ENCODE measurements around the gene LHB.
"Not testable (repeated sequence)": the region's sequence is repeated elsewhere in the genome, so short reads cannot be mapped to it uniquely, and the experiment has no call there.

Gene LHB

GRCh38 chr19:49017041-49017665 is at the start of gene LHB:
Gene LHB, minus strand, starts transcription at chr19:49017091. Its CDS starts 10 bp downstream, at chr19:49017081.
- Histone ChIP-seq H3K4me1 (ENCODE audit: insufficient read depth, low read length) (peaks cover 12% of the 10 kb centered on the region; the same call in 1 of the 2 replicates), H3K9me3 (ENCODE audit: control insufficient read depth, insufficient read depth, low read length) (no peaks in the 10 kb centered on the region), H3K9ac (ENCODE audit: low read depth, low read length) (peak within 1 kb of the TSS; percentile 75; the same call in 1 of the 2 replicates), H3K36me3 (ENCODE audit: insufficient read depth, low read length) (peaks cover 7% of the 10 kb centered on the region; the same call in 1 of the 2 replicates)

GRCh38 chr19:49065905-49066512 is 49.1 kb upstream of the LHB start:
- Histone ChIP-seq H3K4me1 (ENCODE audit: insufficient read depth, low read length) (peaks cover 15% of the 10 kb centered on the region; the same call in 1 of the 2 replicates), H3K9ac (ENCODE audit: low read depth, low read length) (peak overlapping the region; percentile 11; the same call in 1 of the 2 replicates), H3K36me3 (ENCODE audit: insufficient read depth, low read length) (no peaks in the 10 kb centered on the region), H3K9me3 (ENCODE audit: control insufficient read depth, insufficient read depth, low read length) (no peaks in the 10 kb centered on the region)

- H3K4me1 ChIP-seq (ENCODE audit: insufficient read depth, low read length) = peaks cover 15% of the 10 kb centered on the region; the same call in 1 of the 2 replicates
- peak within 1 kb of the TSS; percentile 35; the same call in 1 of the 2 replicates for H3K9ac ChIP-seq (ENCODE audit: low read depth, low read length)
- no peaks in the 10 kb centered on the region for H3K9me3 ChIP-seq (ENCODE audit: control insufficient read depth, insufficient read depth, low read length)
- H3K36me3 ChIP-seq (ENCODE audit: insufficient read depth, low read length) = no peaks in the 10 kb centered on the region
These were observed 48.1 kb upstream of the LHB start, which contains the start of gene NTF4 for GRCh38 chr19:49064768-49065611. Gene NTF4, minus strand, starts transcription at chr19:49064818. Its CDS starts 2,821 bp downstream, at chr19:49061997.

- peak overlapping the region; percentile 35; the same call in 1 of the 2 replicates for H3K9ac ChIP-seq (ENCODE audit: low read depth, low read length)
- H3K9me3 ChIP-seq (ENCODE audit: control insufficient read depth, insufficient read depth, low read length) = no peaks in the 10 kb centered on the region
- H3K36me3 ChIP-seq (ENCODE audit: insufficient read depth, low read length) = no peaks in the 10 kb centered on the region
- H3K4me1 ChIP-seq (ENCODE audit: insufficient read depth, low read length) = peaks cover 15% of the 10 kb centered on the region; the same call in 1 of the 2 replicates
These were observed 47.2 kb upstream of the LHB start for GRCh38 chr19:49064029-49064629.

GRCh38 chr19:49061445-49061844 is 44.6 kb upstream of the LHB start:
- peaks cover 15% of the 10 kb centered on the region; the same call in 1 of the 2 replicates for H3K4me1 ChIP-seq (ENCODE audit: insufficient read depth, low read length)
- H3K9me3 ChIP-seq (ENCODE audit: control insufficient read depth, insufficient read depth, low read length) = no peaks in the 10 kb centered on the region
- H3K36me3 ChIP-seq (ENCODE audit: insufficient read depth, low read length) = no peaks in the 10 kb centered on the region
- H3K9ac ChIP-seq (ENCODE audit: low read depth, low read length) = no peak overlapping the region

GRCh38 chr19:49061000-49061399 is 44.1 kb upstream of the LHB start:
- Histone ChIP-seq H3K9ac (ENCODE audit: low read depth, low read length) (no peak overlapping the region), H3K36me3 (ENCODE audit: insufficient read depth, low read length) (no peaks in the 10 kb centered on the region), H3K9me3 (ENCODE audit: control insufficient read depth, insufficient read depth, low read length) (no peaks in the 10 kb centered on the region), H3K4me1 (ENCODE audit: insufficient read depth, low read length) (peaks cover 10% of the 10 kb centered on the region; the same call in 1 of the 2 replicates)

GRCh38 chr19:49059053-49059452 is 42.2 kb upstream of the LHB start:
- Histone ChIP-seq H3K36me3 (ENCODE audit: insufficient read depth, low read length) (no peaks in the 10 kb centered on the region), H3K9ac (ENCODE audit: low read depth, low read length) (no peak overlapping the region), H3K4me1 (ENCODE audit: insufficient read depth, low read length) (peaks cover 7% of the 10 kb centered on the region; the same call in 1 of the 2 replicates), H3K9me3 (ENCODE audit: control insufficient read depth, insufficient read depth, low read length) (no peaks in the 10 kb centered on the region)

- H3K36me3 ChIP-seq (ENCODE audit: insufficient read depth, low read length) = no peaks in the 10 kb centered on the region
- no peaks in the 10 kb centered on the region for H3K9me3 ChIP-seq (ENCODE audit: control insufficient read depth, insufficient read depth, low read length)
- H3K9ac ChIP-seq (ENCODE audit: low read depth, low read length) = no peak overlapping the region; the same call in 1 of the 2 replicates
- H3K4me1 ChIP-seq (ENCODE audit: insufficient read depth, low read length) = peaks cover 2% of the 10 kb centered on the region; the same call in 1 of the 2 replicates
These were observed 41.7 kb upstream of the LHB start for GRCh38 chr19:49058562-49058961.

- Histone ChIP-seq H3K9me3 (ENCODE audit: control insufficient read depth, insufficient read depth, low read length) (no peaks in the 10 kb centered on the region), H3K36me3 (ENCODE audit: insufficient read depth, low read length) (no peaks in the 10 kb centered on the region), H3K4me1 (ENCODE audit: insufficient read depth, low read length) (no peaks in the 10 kb centered on the region), H3K9ac (ENCODE audit: low read depth, low read length) (peak within 1 kb of the TSS; percentile 78; the same call in 1 of the 2 replicates)
These were observed 40.8 kb upstream of the LHB start, which contains the start of gene CGB7 for GRCh38 chr19:49057636-49058234. Gene CGB7, minus strand, starts transcription at chr19:49057749. Its CDS starts 2,374 bp downstream, at chr19:49055375.

- H3K4me1 ChIP-seq (ENCODE audit: insufficient read depth, low read length); H3K36me3 ChIP-seq (ENCODE audit: insufficient read depth, low read length); H3K9me3 ChIP-seq (ENCODE audit: control insufficient read depth, insufficient read depth, low read length): not testable (repeated sequence)
- peak overlapping the region; percentile 78; the same call in 1 of the 2 replicates for H3K9ac ChIP-seq (ENCODE audit: low read depth, low read length)
These were observed 40.2 kb upstream of the LHB start for GRCh38 chr19:49056902-49057596.

- no peaks in the 10 kb centered on the region for H3K4me1 ChIP-seq (ENCODE audit: insufficient read depth, low read length)
- H3K36me3 ChIP-seq (ENCODE audit: insufficient read depth, low read length) = no peaks in the 10 kb centered on the region
- H3K9ac ChIP-seq (ENCODE audit: low read depth, low read length) = peak overlapping the region; percentile 78
- H3K9me3 ChIP-seq (ENCODE audit: control insufficient read depth, insufficient read depth, low read length) = no peaks in the 10 kb centered on the region
These were observed 39.4 kb upstream of the LHB start for GRCh38 chr19:49056101-49056901.

GRCh38 chr19:49050376-49051033 is 33.6 kb upstream of the LHB start:
- not testable (repeated sequence) for H3K4me1 ChIP-seq (ENCODE audit: insufficient read depth, low read length); H3K9me3 ChIP-seq (ENCODE audit: control insufficient read depth, insufficient read depth, low read length); H3K9ac ChIP-seq (ENCODE audit: low read depth, low read length); H3K36me3 ChIP-seq (ENCODE audit: insufficient read depth, low read length)
